ENCODE measurements around the gene NR2F1-AS1.

NR2F1-AS1 gene

DNA sequence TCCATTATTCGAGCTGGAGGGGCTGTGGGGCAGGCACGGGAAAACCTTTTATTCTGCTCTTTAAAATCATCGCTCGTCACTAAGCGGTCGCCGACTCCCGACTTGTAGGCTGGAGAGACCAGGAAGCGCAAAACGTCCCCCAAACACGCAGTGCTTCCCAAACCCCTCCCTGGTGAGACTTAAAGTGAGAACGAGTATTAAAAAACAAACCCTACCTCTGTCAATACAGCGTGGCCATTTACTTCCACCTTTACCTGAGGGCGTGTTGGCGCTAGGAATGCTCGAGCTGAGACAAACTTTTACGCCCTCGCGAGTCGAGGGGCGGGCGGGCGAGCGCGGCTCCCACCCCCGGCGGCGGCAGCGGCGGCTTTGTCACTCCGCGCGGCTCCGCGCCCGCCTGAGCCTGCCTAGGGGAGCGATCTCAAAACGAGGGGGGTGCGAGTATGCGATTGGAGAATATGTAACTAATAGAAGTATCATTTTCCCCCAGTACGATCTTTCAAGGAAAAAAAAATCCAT lies at the start of gene NR2F1-AS1:
TSS of gene NR2F1-AS1 (minus strand) at position 293 of the 519 bp plus-strand sequence.
- in situ Hi-C loops (cut with HindIII; ENCODE audit: low sequenced_read_pairs): no loop called here

DNA sequence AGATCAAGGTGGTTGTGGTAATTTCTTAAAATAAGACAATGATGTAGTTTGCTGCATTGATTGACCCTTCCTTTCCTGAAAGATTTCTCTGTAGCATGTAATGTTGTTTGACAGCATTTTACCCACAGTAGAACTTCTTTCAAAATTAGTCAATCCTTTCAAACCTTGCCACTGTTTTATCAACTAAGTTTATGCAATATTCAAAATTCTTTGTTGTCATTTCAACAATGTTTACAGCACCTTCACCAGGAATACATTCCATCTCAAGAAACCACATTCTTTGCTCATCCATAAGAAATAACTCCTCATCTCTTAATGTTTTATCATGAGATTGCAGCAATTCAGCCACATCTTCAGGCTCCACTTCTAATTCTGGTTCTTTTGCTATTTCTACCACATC lies 45.8 kb upstream of the NR2F1-AS1 start:
- in situ Hi-C loops (cut with HindIII; ENCODE audit: low sequenced_read_pairs): no loop called here

DNA sequence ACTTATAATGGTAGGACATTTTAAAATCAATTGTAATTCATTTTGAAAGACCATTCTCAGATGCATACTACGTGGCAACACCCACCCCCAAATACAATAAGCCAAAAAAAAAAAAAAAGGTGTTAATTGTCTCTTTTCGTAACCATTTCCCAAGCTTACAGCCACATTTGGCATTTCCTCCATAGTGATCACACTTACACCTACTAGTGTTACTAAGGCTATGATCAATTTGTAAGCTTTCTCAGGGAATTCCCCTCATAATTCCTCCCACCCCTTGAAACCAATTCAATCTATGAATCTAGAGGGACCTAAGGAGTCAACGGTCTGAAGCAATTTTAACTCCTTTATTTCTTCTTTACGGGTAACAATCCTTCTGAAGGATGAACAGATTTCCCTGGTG lies 42.1 kb upstream of the NR2F1-AS1 start:
- in situ Hi-C loops (cut with HindIII; ENCODE audit: low sequenced_read_pairs): no loop called here

DNA sequence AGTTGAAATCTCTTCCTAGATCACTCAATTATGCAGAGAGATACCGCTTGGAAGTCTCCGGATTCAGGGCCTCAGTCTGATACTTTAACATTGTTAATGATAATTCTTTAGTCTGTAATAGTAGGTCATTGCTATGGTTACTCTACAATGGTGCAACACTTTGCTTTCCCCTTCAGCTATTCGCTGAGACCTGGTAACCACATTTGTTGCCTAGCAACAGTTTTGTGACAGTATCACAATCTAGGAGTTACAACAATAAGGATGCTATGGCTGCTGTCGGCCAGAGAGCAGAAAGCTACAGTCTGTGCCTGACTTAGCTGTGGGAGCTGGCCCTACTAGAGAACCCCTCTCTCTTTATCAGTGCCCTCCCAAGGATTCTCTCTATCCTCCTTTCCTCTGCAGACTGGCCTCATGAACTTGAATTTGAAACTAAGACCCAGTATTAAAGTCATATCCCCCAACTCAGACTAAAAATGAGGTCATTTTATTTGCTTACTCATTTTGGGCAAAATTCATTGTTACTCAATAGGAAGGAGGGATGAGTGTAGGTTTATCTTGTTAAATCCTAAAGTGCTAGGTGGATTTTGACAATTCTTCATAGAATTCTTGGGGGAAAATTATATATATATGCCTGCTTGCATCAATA lies 41.3 kb upstream of the NR2F1-AS1 start:
- in situ Hi-C loops (cut with HindIII; ENCODE audit: low sequenced_read_pairs): no loop called here

DNA sequence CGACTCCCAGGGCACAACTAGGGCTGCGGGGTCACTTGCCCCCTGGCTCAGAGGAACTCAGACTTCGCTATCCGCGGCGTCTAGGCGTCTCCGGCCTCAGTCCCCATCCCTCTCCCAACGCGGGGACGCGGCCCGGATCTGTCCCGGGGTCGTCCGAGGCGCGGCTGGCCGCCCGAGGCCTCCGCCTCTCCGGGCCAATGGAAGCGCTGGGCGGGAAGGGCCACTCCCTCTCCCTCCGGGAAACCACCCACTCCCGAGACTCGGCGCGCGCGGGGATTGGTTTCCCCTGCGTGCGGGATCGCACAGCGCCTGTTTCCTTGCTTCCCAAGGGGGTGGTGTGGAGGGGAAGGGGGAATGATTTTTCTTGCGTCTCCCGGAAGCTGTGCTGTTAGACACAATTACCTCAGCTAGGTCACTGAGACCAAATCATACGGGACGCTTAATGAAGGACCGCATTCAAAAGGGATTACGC lies 40.3 kb upstream of the NR2F1-AS1 start:
- in situ Hi-C loops (cut with HindIII; ENCODE audit: low sequenced_read_pairs): no loop called here

DNA sequence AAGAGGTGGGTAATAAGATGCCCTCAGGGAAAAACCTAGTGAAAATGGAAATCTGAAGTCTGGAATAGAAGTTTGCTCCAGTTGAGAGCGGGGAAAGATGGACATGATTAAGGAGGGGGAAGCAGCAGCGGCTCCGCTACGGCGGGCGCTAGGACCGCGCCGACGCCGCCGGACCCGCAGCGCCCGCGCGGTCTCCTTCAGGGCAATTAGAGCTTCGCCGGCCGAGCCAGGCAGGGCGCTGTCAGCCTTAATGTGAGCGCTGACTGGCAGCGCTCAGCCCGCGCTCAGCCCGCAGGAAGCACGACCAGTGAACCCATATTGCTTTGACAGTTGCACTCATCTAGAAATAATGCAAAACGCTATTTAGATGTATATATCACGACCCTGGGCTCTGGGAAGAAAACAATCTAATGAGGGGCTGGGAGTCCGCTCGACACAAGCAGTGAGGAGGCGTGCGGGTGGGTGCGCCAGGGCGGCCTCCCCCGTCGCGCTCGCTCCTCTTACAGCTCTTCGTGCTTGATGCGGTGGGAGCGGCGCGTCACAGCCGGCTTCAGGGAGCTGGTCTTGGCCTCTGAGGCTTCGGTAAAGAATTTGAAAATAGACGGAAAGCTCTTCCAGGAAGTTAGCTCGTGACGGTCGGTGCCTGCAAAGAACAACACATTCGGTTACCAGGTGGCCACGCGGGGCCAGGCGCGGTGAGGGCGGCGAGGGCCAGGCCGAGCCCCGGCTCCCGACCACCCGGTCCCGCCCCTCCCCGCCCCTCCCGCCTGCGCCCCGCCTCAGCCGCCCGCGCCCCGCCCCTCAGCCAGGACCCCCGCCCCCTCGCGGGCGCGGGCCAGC lies 39.7 kb upstream of the NR2F1-AS1 start:
- in situ Hi-C loops (cut with HindIII; ENCODE audit: low sequenced_read_pairs): no loop called here

DNA sequence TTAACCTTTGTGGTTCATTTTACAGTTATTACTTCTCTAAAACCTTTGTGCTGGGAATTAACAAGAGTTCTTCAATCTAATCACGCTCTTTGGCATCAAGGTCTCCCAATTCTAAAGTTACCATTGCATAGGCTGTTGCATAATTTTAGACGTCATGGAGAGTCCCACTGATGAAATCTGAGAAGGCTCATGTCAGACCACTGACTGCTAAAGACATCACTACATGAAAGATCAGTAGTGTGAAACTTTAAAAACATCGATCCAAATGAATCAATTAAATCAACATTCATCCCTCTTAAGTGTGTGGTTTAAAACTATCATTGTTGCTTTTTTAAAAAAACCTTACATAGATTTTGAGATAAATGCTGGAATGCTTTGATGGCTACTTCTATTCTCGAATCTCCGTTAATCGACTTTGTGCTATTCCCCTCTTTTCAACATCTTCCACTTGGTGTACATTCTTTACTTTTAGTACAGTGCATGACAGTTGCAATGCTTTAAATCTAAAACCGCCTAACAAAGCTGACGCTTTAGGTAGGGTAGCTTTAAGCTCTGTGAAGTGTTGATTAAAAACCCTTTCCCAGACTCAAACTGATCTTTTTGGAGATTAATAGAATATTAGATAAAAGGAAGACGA lies 35.6 kb upstream of the NR2F1-AS1 start:
- in situ Hi-C loops (cut with HindIII; ENCODE audit: low sequenced_read_pairs): no loop called here

DNA sequence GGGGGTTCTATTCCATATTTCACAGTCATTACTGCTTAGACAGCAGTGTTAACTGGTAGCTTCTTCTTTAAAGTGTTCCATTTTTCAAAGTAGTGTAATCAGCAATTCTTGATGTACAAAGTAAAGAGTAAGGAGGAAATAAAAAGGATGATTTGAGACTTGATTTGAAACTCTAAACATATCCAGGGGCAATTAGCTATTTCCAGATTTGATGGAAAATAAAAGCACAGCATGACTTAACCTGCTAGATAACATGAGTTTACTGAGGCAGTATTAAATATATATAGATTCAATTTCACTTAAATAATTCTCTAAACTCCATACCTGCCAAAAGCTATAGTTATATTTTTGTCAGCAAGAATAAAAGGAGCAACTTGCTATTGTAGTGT lies 31.8 kb upstream of the NR2F1-AS1 start:
- in situ Hi-C loops (cut with HindIII; ENCODE audit: low sequenced_read_pairs): no loop called here

DNA sequence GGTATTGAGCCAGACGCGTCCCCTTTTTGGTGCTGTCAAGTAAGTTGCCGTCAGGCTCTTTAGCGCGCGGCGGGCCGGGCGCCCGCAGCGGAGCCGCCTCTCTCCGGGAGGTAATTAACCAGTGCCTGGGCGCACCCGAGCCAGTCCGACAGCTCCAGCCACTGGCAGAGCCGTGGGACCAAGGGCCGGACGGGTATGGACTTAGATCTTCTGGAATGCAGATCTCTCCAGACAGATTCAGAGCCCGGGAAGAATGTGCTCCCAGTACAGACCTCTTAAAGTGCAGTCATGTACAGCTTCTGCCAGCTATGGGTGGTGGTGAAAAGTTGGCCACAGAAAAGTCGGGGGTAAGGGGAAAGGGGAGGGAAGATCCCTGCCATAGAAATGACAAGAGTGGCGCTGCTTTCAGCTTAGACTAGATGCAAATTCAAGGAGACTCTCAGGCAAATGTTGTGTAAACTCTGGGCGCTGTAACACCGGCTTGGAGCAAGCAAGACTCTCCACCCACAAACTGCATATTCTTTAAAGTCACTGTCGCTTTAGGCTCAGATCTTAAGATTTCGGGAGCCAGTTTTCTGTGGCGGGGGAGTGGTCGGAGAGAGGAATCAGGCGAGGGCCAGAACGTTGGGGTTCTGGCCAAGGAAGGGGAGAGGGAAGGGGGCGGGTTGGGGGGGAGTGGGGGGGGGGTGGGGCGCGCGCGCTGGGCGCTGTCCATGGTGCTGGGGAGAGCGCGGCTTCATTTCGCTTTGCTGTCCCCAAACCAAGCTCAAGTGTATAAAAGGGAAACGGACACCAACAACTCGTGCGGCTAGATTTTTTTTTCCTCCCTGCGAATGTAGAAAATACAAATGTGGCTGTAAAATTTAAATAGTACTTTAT lies 31.2 kb upstream of the NR2F1-AS1 start:
- in situ Hi-C loops (cut with HindIII; ENCODE audit: low sequenced_read_pairs): no loop called here

DNA sequence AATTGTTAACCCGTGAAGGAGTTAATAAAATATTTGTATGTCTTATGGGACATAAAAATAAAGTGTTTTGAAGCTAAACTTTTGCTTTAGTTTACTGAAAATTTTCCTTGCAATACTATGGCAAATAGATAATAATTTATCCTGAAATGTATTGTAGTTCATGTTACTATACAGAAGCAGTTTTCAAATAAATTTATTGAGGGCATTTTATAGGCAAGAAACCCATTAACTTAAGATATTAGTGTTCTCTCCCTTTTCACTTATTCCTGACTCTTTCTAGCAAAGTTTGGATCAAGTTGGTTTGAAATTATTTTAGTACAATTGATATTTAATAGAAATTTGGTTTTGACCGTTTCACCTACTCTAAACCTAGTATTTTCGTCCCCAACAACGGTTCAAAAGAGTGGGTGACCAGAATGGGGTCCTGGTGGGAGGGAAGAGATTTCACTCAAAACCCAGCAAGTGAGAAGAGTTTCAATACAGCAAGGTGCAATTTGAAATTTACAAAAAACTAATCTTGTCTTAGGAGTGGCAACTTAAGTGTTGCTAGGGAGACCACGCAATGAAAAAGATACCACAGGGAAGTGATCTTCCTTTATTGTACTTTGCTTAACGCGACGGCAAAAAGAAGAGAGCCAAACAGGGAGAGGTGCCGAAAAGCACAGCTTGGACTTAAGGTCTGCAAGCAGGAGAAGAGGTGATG lies 30.4 kb upstream of the NR2F1-AS1 start:
- in situ Hi-C loops (cut with HindIII; ENCODE audit: low sequenced_read_pairs): no loop called here

DNA sequence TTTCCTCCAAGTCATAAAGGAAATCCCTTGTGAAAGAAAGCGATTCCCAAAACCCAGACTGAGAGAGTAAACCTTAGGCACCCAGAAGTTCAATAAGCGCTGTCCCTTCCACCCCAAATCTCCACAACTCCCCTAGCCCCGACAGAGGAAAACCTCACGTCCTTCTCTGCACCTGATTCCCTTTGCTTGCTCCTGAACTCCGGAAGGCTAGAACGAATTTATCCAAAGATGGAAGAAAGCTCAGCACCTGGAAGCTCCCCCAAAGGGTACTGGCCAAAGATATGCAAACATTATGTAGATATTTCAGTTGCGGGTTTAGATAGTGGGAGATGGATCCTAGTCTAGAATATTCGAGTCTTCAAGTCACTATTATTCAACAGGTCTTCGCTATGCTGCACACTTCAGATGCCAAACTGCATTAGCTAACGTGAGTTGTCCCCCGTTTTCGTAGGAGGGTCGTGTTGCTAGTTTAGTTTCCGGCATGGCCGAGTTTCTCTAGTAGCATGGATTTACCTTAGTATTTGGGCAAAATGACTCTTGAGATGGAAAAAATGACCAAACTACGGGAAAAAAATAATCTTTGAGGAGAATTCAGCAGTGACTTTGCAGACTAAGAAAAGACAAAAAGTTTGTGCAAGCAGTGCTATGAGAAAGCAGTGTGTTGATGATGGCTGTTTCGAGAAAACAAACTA lies 29.7 kb upstream of the NR2F1-AS1 start:
- in situ Hi-C loops (cut with HindIII; ENCODE audit: low sequenced_read_pairs): no loop called here

DNA sequence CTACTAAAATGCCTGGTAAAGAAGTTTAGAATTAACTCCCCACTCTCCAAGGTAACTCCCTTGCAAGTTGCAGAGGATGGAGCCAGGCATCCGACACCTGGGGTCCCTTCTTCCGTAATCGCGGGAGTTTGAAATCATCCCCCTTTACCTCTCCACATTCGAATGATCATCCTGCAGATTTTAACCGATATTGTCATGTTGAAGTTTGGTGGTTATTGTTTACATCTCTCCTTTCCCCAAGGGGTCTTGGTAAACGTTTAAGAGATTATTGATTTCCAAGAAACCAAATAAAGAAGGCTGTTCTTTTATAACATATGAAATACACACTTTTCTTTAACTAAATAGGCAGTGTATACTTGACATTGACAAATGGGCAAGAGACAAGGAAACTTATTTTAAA lies 28.7 kb upstream of the NR2F1-AS1 start:
- in situ Hi-C loops (cut with HindIII; ENCODE audit: low sequenced_read_pairs): loop anchor here (10.0 kb wide), 1 partner anchor 65 kb away; no protein-coding TSS in a partner anchor

DNA sequence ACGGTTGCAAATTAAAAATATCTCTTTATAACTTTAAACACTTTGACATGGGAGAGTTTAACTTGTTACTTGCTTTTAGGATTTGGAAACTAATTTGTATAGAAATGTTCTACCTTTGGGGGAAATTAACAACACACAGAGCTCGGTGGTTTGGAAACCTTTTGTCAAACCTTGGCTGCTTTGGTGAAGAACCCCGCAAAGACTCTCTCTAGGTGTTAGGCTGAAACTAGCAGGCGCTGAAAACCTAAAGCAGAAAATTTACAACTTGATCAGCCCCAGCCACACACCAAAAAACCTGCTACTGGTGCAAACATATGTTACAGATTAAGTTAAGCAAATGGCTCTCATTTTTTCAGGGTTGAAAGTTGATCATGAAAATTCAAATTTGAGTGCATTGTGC lies 27.8 kb upstream of the NR2F1-AS1 start:
- in situ Hi-C loops (cut with HindIII; ENCODE audit: low sequenced_read_pairs): loop anchor here (10.0 kb wide), 1 partner anchor 66 kb away; no protein-coding TSS in a partner anchor

DNA sequence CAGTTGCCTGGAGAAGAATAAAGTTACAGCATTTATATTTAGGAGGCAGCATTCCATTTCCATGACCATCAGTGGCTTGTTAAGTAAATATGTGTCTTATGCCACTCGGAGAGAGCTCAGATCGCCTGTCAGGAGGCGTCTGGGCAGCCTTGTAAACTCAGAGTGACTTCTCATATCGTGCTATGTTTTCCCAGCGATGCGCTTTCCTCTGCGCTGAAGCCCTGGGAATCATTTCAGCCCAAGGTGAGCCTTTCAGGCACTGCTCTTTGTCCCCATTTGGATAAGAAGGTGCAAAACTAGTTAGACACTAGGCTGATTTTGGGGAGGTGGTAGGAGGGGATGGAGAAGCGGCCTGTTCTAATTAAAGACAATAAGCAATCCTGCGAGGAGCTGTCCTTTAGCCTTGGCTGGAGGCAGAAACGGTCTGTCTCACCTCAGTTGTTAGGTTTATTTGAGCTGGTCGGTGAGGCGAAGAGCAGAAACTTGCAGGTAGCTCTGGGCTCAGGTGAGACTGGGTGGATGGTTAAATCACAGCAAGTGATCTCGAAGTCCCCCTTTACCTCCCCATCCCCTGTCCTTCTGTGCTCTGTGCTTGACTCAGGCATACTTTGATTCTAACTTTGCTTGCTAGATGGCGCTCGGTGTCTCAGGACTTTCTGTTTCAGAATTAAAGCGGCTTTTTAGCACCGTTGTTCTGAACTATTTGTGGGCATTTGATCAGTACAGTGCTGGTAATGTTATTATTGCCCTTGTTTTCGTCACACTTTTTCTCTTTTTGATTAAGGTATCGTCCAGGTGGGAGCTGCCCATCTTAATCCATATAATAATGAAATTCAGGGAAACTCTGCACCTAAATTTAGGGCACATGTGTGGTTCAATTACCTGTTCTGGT lies 26.6 kb upstream of the NR2F1-AS1 start:
- in situ Hi-C loops (cut with HindIII; ENCODE audit: low sequenced_read_pairs): loop anchor here (10.0 kb wide), 1 partner anchor 67 kb away; no protein-coding TSS in a partner anchor

DNA sequence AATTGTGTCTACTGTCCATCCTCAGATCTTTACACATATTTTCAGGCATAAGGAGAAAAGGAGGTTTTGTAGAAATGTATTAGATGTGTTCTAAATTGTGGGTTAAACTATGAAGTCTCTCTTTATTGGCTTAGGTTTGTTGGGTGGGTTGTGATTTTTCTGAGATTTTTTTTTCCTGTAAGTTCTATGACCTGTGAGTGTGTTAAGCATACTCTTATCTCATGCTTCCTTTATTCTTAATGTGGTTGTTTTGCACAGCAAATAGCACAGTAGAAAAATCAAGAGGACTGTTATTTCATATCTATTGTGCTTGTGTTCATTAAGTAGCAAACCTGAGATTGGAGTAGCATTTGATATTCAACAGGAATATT lies 25.3 kb upstream of the NR2F1-AS1 start:
- in situ Hi-C loops (cut with HindIII; ENCODE audit: low sequenced_read_pairs): loop anchor here (10.0 kb wide), 1 partner anchor 68 kb away; no protein-coding TSS in a partner anchor

DNA sequence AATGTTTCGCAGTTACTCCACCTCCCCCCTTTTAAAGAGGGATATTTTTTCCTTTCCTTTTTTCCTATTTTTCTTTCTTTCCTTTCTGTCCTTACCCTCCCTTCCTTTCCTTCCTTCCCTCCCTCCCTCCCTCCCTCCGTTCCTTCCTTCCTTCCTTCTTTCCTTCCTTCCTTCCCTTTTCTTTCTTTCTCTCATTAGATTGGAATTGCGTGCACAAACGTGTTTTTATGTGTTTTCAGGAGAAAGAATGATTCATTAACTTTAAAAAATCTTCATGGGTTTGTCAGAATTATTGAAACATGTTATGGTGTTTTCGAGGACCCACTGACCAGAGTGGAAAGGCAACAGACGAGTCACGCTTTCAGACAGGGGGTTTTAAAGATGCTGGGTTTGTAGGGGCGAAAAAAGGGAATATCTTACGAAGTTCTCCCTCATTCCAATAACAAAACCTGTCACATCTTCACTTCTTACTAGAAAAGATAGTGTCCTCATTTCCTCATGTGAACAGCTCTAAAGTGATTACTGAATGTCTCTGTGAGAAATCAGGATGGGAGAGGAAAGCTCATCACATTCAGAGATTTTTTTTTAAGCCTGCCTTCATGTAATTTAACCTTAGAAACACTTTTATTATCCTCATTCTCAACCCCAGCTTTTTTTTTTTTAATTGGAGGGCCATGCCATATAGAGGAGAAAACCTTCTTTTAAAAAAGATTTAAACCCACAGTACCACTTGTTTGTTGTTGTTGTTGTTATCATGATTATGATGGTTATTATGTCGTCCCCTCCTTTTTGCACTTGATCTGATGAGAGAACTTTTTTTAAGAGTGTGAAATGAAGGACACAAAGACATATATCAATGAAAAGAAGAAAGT lies 23.9 kb upstream of the NR2F1-AS1 start:
- in situ Hi-C loops (cut with HindIII; ENCODE audit: low sequenced_read_pairs): loop anchor here (10.0 kb wide), 1 partner anchor 70 kb away; no protein-coding TSS in a partner anchor
